Measurements from ENCODE around the gene SMPD3.

The SMPD3 gene

DNA sequence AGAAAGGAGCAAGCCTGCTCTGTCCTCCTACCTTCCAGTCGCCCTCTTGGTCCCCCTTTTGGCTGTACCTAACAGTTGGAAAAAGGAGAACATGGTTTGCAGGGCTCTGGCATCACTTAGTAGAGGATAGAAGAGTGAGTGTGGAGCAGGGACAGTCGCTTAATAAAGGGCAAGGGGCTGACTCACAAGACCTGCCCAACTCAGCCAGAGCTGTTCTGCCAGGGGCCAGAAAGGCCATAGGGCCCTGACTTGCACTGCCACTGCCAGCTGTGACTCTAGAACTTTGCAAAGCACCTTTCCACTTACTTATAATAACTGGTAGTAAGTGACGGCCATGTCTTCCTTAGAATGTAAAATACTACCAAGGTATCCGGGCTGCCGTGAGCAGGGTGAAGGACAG is 124.0 kb downstream of the SMPD3 start:
- Mint-ChIP-seq H3K4me1 (ENCODE audit: low read depth) (peaks cover 10% of the 10 kb centered on the region), H3K36me3 (ENCODE audit: low read depth) (peaks cover 34% of the 10 kb centered on the region), H3K27ac (no peak overlapping the region), H3K27me3 (ENCODE audit: low read depth) (no peaks in the 10 kb centered on the region), H3K4me3 (no peak overlapping the region), H3K9me3 (no peaks in the 10 kb centered on the region)
- DNase-seq (ENCODE audit: low spot score) = no peak

DNA sequence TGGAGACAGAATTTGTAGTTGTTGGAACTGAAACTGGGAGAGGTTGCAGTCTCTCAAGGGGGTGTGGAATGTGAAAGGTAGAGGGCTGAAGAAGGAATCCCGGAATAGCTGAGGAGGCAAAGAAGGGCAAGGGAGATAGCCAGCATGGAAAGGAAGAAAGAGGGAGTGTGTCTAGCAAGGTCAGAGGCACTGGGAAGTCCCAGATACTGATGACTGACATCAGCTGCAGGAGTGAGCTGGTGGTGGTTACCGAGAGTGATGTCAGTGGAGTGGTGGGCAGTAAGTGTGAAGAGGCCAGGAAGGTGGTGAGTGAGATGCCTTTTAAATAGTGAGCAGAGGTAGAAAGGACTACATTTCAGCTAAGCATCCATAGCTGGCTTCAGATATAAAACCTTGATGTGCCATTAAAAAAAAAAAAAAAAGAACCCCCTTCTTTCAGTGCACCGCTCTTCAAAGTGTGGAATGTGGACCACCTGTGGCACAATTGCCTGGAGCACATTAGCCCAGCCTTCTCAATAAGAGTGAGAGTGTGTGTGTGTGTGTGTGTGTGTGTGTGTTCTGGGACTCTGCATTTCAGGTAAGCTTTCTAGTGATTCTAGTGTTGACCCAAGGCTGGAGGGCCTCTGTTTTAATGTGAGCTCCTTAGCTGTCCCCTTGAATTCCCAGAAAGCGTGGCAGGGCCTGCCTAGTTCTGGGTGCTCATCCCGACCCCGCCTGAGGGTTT is 129.0 kb downstream of the SMPD3 start:
- no peaks in the 10 kb centered on the region for H3K27me3 Mint-ChIP-seq (ENCODE audit: low read depth)
- no peaks in the 10 kb centered on the region for H3K9me3 Mint-ChIP-seq
- H3K4me1 Mint-ChIP-seq (ENCODE audit: low read depth) = peaks cover 22% of the 10 kb centered on the region
- peaks cover 41% of the 10 kb centered on the region for H3K36me3 Mint-ChIP-seq (ENCODE audit: low read depth)
- peak; percentile 76 for DNase-seq (ENCODE audit: low spot score)
- no peak overlapping the region for H3K4me3 Mint-ChIP-seq
- H3K27ac Mint-ChIP-seq = peak overlapping the region; percentile 63

DNA sequence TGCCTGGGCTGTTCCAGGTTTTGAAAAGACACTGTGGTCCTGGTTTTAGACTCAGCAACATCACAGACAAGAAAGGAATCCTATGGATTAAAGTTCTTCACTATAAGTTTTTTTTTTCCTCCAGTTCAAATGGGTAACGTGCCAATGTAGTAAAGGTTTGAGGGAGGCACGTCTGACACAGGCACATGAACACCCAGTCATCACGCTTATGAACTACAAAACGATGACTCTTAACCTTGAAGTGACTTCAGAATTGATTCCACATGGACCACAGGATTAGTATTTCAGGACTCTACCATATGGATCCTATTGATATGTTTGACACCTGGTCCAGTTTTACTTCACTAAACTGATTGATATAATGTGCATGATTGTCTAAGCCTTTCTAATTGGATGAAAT is 135.2 kb downstream of the SMPD3 start:
- Mint-ChIP-seq H3K4me3 (no peak overlapping the region), H3K27ac (no peak overlapping the region), H3K36me3 (ENCODE audit: low read depth) (peaks cover 31% of the 10 kb centered on the region), H3K9me3 (no peaks in the 10 kb centered on the region), H3K27me3 (ENCODE audit: low read depth) (no peaks in the 10 kb centered on the region), H3K4me1 (ENCODE audit: low read depth) (peaks cover 37% of the 10 kb centered on the region)
- no peak for DNase-seq (ENCODE audit: low spot score)

DNA sequence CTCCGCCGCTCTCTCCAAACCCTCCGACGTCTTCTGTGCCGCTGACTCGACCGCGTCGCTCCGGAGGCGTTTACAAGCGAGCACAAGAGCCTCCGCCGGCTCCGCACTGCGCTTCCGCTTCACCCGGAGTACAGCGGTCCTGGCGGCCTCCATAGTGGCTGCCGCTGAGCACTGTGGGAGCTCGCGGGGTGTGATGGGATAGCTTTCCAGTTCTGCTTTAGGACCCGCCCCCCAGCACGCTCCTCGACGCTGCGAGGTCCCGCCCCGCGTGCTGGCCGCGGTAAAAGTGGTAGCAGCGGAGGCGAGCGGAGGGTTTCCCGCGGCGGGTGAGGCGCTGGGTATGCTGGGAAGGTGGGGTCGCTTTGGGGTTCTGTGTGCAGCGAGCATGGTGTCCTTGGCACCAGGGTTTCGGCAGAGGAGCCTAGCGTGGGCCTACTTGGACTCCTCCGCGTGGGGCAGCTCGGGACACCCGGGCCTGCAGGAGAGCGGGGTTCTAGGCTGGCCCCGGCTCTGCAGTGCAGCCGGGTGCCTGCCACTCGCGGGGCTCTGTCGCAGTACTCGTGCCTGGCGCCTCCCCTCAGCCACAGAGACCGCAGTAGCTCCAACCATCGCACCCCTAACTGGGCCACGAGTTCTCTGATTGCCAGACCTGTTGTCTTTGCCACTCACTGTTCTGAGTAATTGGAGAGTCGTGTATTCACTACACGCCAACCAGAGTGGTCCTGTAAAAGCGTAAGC is 137.4 kb downstream of the SMPD3 start, which contains the start of the genes PRMT7 and SLC7A6OS:
PRMT7 (plus strand) TSS at position 246 of the 738 bp plus-strand sequence. CDS start 4,961 bp downstream, outside the sequence.
SLC7A6OS (minus strand) TSS at position 173 of the 738 bp plus-strand sequence; CDS start at position 153, 20 bp downstream.
- H3K27me3 Mint-ChIP-seq (ENCODE audit: low read depth) = no peaks in the 10 kb centered on the region
- H3K4me1 Mint-ChIP-seq (ENCODE audit: low read depth) = peaks cover 37% of the 10 kb centered on the region
- peak within 1 kb of the TSS; percentile 89 for H3K4me3 Mint-ChIP-seq
- H3K9me3 Mint-ChIP-seq = no peaks in the 10 kb centered on the region
- H3K36me3 Mint-ChIP-seq (ENCODE audit: low read depth) = peaks cover 32% of the 10 kb centered on the region
- peak within 1 kb of the TSS; percentile 97 for H3K27ac Mint-ChIP-seq
- DNase-seq (ENCODE audit: low spot score) = peak; percentile 95

DNA sequence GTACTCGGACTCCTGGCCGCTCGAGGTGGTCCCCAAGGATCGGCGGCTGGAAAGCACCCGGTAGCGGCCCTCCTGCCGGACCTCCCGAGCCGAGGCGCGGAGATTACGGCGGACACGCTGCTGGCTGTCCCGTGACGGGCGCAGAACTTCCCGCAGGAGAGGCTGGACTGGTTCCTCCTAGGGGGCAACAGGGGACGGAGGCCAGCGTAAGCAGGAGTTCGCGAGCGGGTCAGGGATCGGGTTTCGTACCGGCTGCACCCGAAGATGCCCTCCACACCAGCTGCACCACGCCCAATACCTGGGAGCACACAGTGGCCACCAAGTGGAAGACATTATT is 137.9 kb downstream of the SMPD3 start:
- Mint-ChIP-seq H3K4me1 (ENCODE audit: low read depth) (peaks cover 34% of the 10 kb centered on the region), H3K27ac (peak overlapping the region; percentile 97), H3K36me3 (ENCODE audit: low read depth) (peaks cover 30% of the 10 kb centered on the region), H3K4me3 (peak overlapping the region; percentile 89), H3K9me3 (no peaks in the 10 kb centered on the region), H3K27me3 (ENCODE audit: low read depth) (no peaks in the 10 kb centered on the region)
- no peak for DNase-seq (ENCODE audit: low spot score)

DNA sequence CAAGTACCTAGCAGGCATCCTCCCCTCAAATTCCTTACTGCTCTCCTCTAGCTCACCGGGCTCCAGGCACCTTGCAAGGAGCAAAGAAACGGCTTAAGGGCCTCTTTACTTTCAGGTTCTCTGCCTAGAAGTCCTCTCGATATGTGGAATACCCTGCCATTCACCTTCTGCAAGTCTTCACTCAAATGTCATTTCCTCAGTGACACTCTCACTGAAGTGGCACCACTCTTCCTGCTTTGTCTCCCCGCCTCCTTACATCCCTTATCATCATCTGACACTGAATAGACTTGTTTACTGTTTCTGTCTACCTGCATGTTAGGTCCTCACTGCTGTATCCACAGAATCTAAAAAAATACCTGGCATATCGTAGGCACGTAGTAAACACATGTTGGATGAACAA is 138.5 kb downstream of the SMPD3 start:
- Mint-ChIP-seq H3K4me1 (ENCODE audit: low read depth) (peaks cover 30% of the 10 kb centered on the region), H3K36me3 (ENCODE audit: low read depth) (peaks cover 36% of the 10 kb centered on the region), H3K27me3 (ENCODE audit: low read depth) (no peaks in the 10 kb centered on the region), H3K4me3 (peak overlapping the region; percentile 89), H3K9me3 (no peaks in the 10 kb centered on the region), H3K27ac (peak overlapping the region; percentile 97)
- DNase-seq (ENCODE audit: low spot score) = no peak

All from T-helper 2 cell treated with Interferon-gamma antibody and Interleukin-4, amounts not matched to agents 5 μg/mL and 100 μg/mL, for 36 hours (primary cell).